MM.1S (cell line): ENCODE data around the gene OR51E1.

Source experiments
- DNase-seq: peaks from one replicate; pipeline ENCODE4 v3.0.0-alpha.2; 2015
- H2AFZ ChIP-seq: fragments of 300-600 bp; sonication (generic); 2 replicates; pipeline ENCODE4 v1.6.0; 2016; ENCODE audit warnings: antibody characterized with exemption, low read length
- H3F3A ChIP-seq: fragments of 300-600 bp; sonication (generic); 2 replicates; pipeline ENCODE4 v1.6.1; 2016; ENCODE audit warnings: mild to moderate bottlenecking, antibody characterized with exemption, low read length, moderate library complexity, mixed read lengths; ENCODE audit not compliant: insufficient read depth
- H3K27ac ChIP-seq: fragments of 300-600 bp; sonication (generic); 2 replicates; pipeline ENCODE4 v1.5.1; 2016; ENCODE audit warnings: mild to moderate bottlenecking, low read length
- H3K27me3 ChIP-seq: fragments of 300-600 bp; sonication (generic); replicated peaks from 2 replicates; pipeline ENCODE4 v1.6.0; 2016; ENCODE audit warnings: low read length; ENCODE audit not compliant: insufficient read depth
- H3K36me3 ChIP-seq: fragments of 300-600 bp; sonication (generic); replicated peaks from 2 replicates; pipeline ENCODE4 v1.6.1; 2016; ENCODE audit warnings: mild to moderate bottlenecking, low read length, mixed read lengths; ENCODE audit not compliant: insufficient read depth
- H3K4me1 ChIP-seq: fragments of 300-600 bp; sonication (generic); 2 replicates; pipeline ENCODE4 v1.6.1; 2016; ENCODE audit warnings: low read length, mixed read lengths
- H3K4me2 ChIP-seq: fragments of 300-600 bp; sonication (generic); 2 replicates; pipeline ENCODE4 v1.6.0; 2016; ENCODE audit warnings: low read depth, low read length
- H3K4me3 ChIP-seq: fragments of 300-600 bp; sonication (generic); 2 replicates; pipeline ENCODE4 v1.5.1; 2016; ENCODE audit warnings: low read length, mixed read lengths
- H3K79me2 ChIP-seq: fragments of 300-600 bp; sonication (generic); 2 replicates; pipeline ENCODE4 v1.6.1; 2016; ENCODE audit warnings: mixed run types, low read length, mixed read lengths
- H3K9ac ChIP-seq: fragments of 300-600 bp; sonication (generic); 2 replicates; pipeline ENCODE4 v1.6.1; 2016; ENCODE audit warnings: low read length, mixed read lengths
- H3K9me2 ChIP-seq: fragments of 300-600 bp; sonication (generic); replicated peaks from 2 replicates; pipeline ENCODE4 v1.6.1; 2016; ENCODE audit warnings: mild to moderate bottlenecking, low read length, mixed read lengths; ENCODE audit not compliant: insufficient read depth
- H3K9me3 ChIP-seq: fragments of 300-600 bp; sonication (generic); replicated peaks from 2 replicates; pipeline ENCODE4 v1.6.1; 2016; ENCODE audit warnings: mild to moderate bottlenecking, low read length, mixed read lengths; ENCODE audit not compliant: insufficient read depth
- H4K20me1 ChIP-seq: fragments of 300-600 bp; sonication (generic); 2 replicates; pipeline ENCODE4 v1.6.1; 2016; ENCODE audit warnings: mild to moderate bottlenecking, low read length, moderate library complexity, mixed read lengths; ENCODE audit not compliant: insufficient read depth
- EZH2 ChIP-seq: fragments of 300-600 bp; sonication (generic); optimal IDR thresholded peaks from 2 replicates; pipeline ENCODE3; 2017; ENCODE audit warnings: low read depth, mild to moderate bottlenecking, antibody characterized with exemption, low read length, mixed read lengths
- EZH2phosphoT487 ChIP-seq: fragments of 300-600 bp; sonication (generic); IDR thresholded peaks from 2 replicates; pipeline ENCODE4 v1.6.1; 2018; ENCODE audit warnings: antibody characterized with exemption, low read length
- TF ChIP-seq, protein P1 (sequence below): fragments of 300-600 bp; sonication (generic); IDR thresholded peaks from 2 replicates; pipeline ENCODE4 v1.5.1; 2016; ENCODE audit warnings: antibody characterized with exemption, low read length, mixed read lengths

Gene OR51E1

DNA sequence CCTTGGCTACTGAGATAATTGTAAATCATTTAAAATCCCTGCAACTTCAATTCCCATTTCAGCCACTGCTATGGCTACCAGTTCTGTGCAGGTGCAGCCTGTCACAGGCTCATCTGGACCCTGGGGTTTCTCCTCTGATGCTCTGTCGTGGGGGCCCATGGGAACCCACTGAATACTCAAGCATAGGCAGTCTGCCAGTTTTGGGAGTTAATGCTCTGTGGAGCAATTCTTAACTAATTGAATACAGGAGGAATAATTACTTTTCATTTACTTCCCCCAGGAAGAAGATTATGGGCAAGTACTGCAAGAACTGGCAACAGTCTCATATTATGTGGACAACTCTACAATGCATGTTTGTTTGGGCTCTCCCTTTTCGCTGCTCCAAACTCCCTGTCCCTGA, 28.0 kb downstream of the OR51E1 start:
- Histone ChIP-seq H4K20me1 (no peaks in the 10 kb centered on the region), H3K79me2 (no peaks in the 10 kb centered on the region), H3K4me3 (no peak overlapping the region), H3K4me1 (no peaks in the 10 kb centered on the region), H3F3A (no peaks in the 10 kb centered on the region), H3K27me3 (no peaks in the 10 kb centered on the region), H3K4me2 (no peak overlapping the region), H3K9me3 (no peaks in the 10 kb centered on the region), H3K9me2 (no peaks in the 10 kb centered on the region), H3K9ac (no peak overlapping the region), H3K36me3 (no peaks in the 10 kb centered on the region), H2AFZ (no peak overlapping the region), H3K27ac (no peak overlapping the region)
- no peak for TF ChIP-seq EZH2
- TF ChIP-seq, protein P1, sequence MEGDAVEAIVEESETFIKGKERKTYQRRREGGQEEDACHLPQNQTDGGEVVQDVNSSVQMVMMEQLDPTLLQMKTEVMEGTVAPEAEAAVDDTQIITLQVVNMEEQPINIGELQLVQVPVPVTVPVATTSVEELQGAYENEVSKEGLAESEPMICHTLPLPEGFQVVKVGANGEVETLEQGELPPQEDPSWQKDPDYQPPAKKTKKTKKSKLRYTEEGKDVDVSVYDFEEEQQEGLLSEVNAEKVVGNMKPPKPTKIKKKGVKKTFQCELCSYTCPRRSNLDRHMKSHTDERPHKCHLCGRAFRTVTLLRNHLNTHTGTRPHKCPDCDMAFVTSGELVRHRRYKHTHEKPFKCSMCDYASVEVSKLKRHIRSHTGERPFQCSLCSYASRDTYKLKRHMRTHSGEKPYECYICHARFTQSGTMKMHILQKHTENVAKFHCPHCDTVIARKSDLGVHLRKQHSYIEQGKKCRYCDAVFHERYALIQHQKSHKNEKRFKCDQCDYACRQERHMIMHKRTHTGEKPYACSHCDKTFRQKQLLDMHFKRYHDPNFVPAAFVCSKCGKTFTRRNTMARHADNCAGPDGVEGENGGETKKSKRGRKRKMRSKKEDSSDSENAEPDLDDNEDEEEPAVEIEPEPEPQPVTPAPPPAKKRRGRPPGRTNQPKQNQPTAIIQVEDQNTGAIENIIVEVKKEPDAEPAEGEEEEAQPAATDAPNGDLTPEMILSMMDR: no peak
- no peak for TF ChIP-seq EZH2phosphoT487
- no peak for DNase-seq

DNA sequence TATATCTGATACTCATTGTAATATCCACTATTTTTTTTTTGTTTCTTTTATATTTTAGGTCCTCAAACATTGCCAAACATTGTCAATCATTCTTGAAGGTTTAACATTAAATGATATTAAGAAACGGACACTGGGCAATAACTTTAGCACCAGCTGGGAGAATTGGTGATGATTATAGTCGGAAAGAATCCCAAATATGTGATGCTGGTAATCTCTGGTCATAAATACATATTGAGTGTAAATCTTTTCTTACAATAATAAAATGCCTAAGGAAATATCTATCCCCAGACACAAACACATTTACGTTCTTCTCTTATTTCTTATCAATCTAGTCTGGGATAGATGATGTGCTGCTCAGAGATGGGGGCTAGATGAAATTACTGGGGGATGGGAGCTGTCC, 28.7 kb downstream of the OR51E1 start:
- Histone ChIP-seq H3K9me3 (no peaks in the 10 kb centered on the region), H3F3A (no peaks in the 10 kb centered on the region), H3K9me2 (no peaks in the 10 kb centered on the region), H3K4me3 (no peak overlapping the region), H3K36me3 (no peaks in the 10 kb centered on the region), H3K4me1 (no peaks in the 10 kb centered on the region), H3K4me2 (no peak overlapping the region), H3K27me3 (no peaks in the 10 kb centered on the region), H2AFZ (no peak overlapping the region), H4K20me1 (no peaks in the 10 kb centered on the region), H3K79me2 (no peaks in the 10 kb centered on the region), H3K9ac (no peak overlapping the region), H3K27ac (no peak overlapping the region)
- TF ChIP-seq, protein P1: no peak
- TF ChIP-seq EZH2phosphoT487 (no peak), EZH2 (no peak)
- DNase-seq: no peak

DNA sequence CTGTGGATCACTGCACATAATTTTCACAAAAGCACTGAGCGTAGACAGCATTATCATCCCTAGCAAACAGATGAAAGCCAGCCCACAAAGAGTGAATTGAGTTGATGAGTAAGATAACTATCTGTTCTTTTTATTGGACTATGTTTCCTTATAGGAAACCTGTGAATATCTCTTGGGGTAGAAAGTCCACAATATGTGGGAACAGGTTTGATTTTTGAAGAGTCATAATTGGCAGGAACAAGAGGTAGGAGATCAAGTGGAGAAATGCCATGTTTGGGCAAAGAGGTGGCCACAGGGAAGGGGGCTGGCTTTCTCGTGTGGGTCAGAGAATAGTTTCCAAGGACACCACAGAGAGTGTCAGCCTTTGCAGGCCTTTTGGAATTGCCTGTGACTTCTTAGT, 30.0 kb downstream of the OR51E1 start:
- H3K36me3 ChIP-seq: no peaks in the 10 kb centered on the region
- no peak overlapping the region for H3K27ac ChIP-seq
- no peak overlapping the region for H3K4me2 ChIP-seq
- H3F3A ChIP-seq: no peaks in the 10 kb centered on the region
- no peaks in the 10 kb centered on the region for H3K9me2 ChIP-seq
- H3K9ac ChIP-seq: no peak overlapping the region
- H3K79me2 ChIP-seq: no peaks in the 10 kb centered on the region
- no peak for TF ChIP-seq EZH2
- no peak for TF ChIP-seq EZH2phosphoT487
- TF ChIP-seq, protein P1: no peak
- H3K9me3 ChIP-seq: no peaks in the 10 kb centered on the region
- no peaks in the 10 kb centered on the region for H3K4me1 ChIP-seq
- no peak overlapping the region for H2AFZ ChIP-seq
- DNase-seq: no peak
- no peaks in the 10 kb centered on the region for H4K20me1 ChIP-seq
- no peak overlapping the region for H3K4me3 ChIP-seq
- no peaks in the 10 kb centered on the region for H3K27me3 ChIP-seq
